ENCODE data around the gene ARHGAP23. TPM values are rescaled to one million over a fixed set of nuclear protein-coding genes. Genes with fewer than 3 reads are reported as not detected.

ARHGAP23 gene
- total and polyA plus RNA-seq, 2 donors (not counting 3 experiments of a cell fraction or from before 2014, with no cell fraction given), result 25.4 to 190 TPM

GRCh38 chr17:38532451-38532850 lies 104.2 kb downstream of the ARHGAP23 start:
- intact Hi-C loops (cut with micrococcal nuclease) (no loop called here), dilution Hi-C loops (cut with MboI; ENCODE audit: extremely low pct_ligation_motif_present, low sequenced_read_pairs) (no loop called here)
- Histone ChIP-seq H2AFZ (ENCODE audit: low read depth, low read length) (no peak overlapping the region), H3K4me1 (ENCODE audit: control insufficient read depth, extremely low read depth, insufficient read depth, low read length) (no peaks in the 10 kb centered on the region), H3K27ac (ENCODE audit: insufficient read depth, low read depth, low read length) (no peak overlapping the region), H3K4me3 (replicated peaks in 1 of 3; ENCODE audit: insufficient read depth in 1 of 3, low read depth in 1 of 3, low read length in 3 of 3) (no peak overlapping the region), H3K27me3 (ENCODE audit: control insufficient read depth in 2 of 2, insufficient read depth in 2 of 2, low read length in 2 of 2) (peaks cover 0 to 8% of the 10 kb centered on the region in 2 experiments), H4K20me1 (replicated peaks; ENCODE audit: control insufficient read depth, extremely low read depth, insufficient read depth, low read length) (no peaks in the 10 kb centered on the region), H3K79me2 (ENCODE audit: control insufficient read depth, insufficient read depth, low read length) (no peaks in the 10 kb centered on the region), H3K4me2 (ENCODE audit: insufficient read depth, low read length) (no peak overlapping the region), H3K9me3 (replicated peaks; ENCODE audit: control insufficient read depth, insufficient read depth, low read length) (no peaks in the 10 kb centered on the region), H3K9ac (replicated peaks; ENCODE audit: extremely low read depth, insufficient read depth, low read length) (no peak overlapping the region), H3K36me3 (ENCODE audit: control insufficient read depth in 2 of 2, extremely low read depth in 1 of 2, insufficient read depth in 2 of 2, low read length in 2 of 2) (no peaks in the 10 kb centered on the region), H3K9me1 (replicated peaks; ENCODE audit: control insufficient read depth, extremely low read depth, insufficient read depth, low read length) (no peaks in the 10 kb centered on the region)
- ChIA-PET POLR2A (interaction anchor here (0.6 kb wide), 1 partner anchor 9 kb away, joined by 10 read pairs; no protein-coding TSS in a partner anchor), CTCF (interaction anchor here (1.5 kb wide), 1 partner anchor 26 kb away, joined by 3 read pairs; no protein-coding TSS in a partner anchor)
- no peak for DNase-seq (ENCODE audit: low read depth, low spot score)
- no peak for FAIRE-seq
- no peak for TF ChIP-seq EZH2 (IDR thresholded peaks at IDR 0.05; ENCODE audit: borderline replicate concordance, low read depth, low read length, severe bottlenecking)
- no TSS peak for BruUV-seq (replicated peaks)

- Histone ChIP-seq H3K9me3 (replicated peaks; ENCODE audit: control insufficient read depth, insufficient read depth, low read length) (no peaks in the 10 kb centered on the region), H2AFZ (ENCODE audit: low read depth, low read length) (no peak overlapping the region), H3K4me1 (ENCODE audit: control insufficient read depth, extremely low read depth, insufficient read depth, low read length) (no peaks in the 10 kb centered on the region), H3K4me2 (ENCODE audit: insufficient read depth, low read length) (no peak overlapping the region), H3K4me3 (replicated peaks in 1 of 3; ENCODE audit: insufficient read depth in 1 of 3, low read depth in 1 of 3, low read length in 3 of 3) (no peak overlapping the region), H3K9ac (replicated peaks; ENCODE audit: extremely low read depth, insufficient read depth, low read length) (no peak overlapping the region), H3K79me2 (ENCODE audit: control insufficient read depth, insufficient read depth, low read length) (no peaks in the 10 kb centered on the region), H4K20me1 (replicated peaks; ENCODE audit: control insufficient read depth, extremely low read depth, insufficient read depth, low read length) (no peaks in the 10 kb centered on the region), H3K9me1 (replicated peaks; ENCODE audit: control insufficient read depth, extremely low read depth, insufficient read depth, low read length) (no peaks in the 10 kb centered on the region), H3K27me3 (ENCODE audit: control insufficient read depth in 2 of 2, insufficient read depth in 2 of 2, low read length in 2 of 2) (peaks cover 0 to 6% of the 10 kb centered on the region in 2 experiments), H3K36me3 (ENCODE audit: control insufficient read depth in 2 of 2, extremely low read depth in 1 of 2, insufficient read depth in 2 of 2, low read length in 2 of 2) (no peaks in the 10 kb centered on the region), H3K27ac (ENCODE audit: insufficient read depth, low read depth, low read length) (no peak overlapping the region)
- intact Hi-C loops (cut with micrococcal nuclease), result no loop called here
- POLR2A ChIA-PET, result no interaction called here
- BruUV-seq (replicated peaks), result no TSS peak
- FAIRE-seq, result no peak
- TF ChIP-seq MYC (IDR thresholded peaks at IDR 0.05; ENCODE audit: low read depth, low read length) (no peak), JUN (IDR thresholded peaks at IDR 0.05; ENCODE audit: borderline replicate concordance, insufficient read depth, insufficient read length, low read depth) (no peak), FOS (IDR thresholded peaks at IDR 0.05; ENCODE audit: borderline replicate concordance, insufficient read depth, low read length) (no peak), MAX (IDR thresholded peaks at IDR 0.05; ENCODE audit: insufficient read depth, insufficient read length) (no peak), POLR2AphosphoS5 (IDR thresholded peaks at IDR 0.05; ENCODE audit: insufficient read depth, low read depth, low read length) (no peak)
- dilution Hi-C loops (cut with MboI; ENCODE audit: extremely low pct_ligation_motif_present, low sequenced_read_pairs), result no loop called here
- DNase-seq (ENCODE audit: low read depth, low spot score), result no peak
- CTCF ChIA-PET, result interaction anchor here (1.5 to 1.7 kb wide), 2 partner anchors 24 to 25 kb away, joined by 3 to 5 read pairs; no protein-coding TSS in a partner anchor
Measured at GRCh38 chr17:38533241-38533640, 105.0 kb downstream of the ARHGAP23 start.
